GM19372 (cell line): ENCODE results near the gene SASS6.
"Not testable (repeated sequence)": the region's sequence is repeated elsewhere in the genome, so short reads cannot be mapped to it uniquely, and the experiment has no call there.

Experiments used
- ATAC-seq: cut with Tn5 transposase; IDR thresholded peaks from one replicate; pipeline ENCODE4 v1.9.1; 2021; ENCODE audit warnings: mild to moderate bottlenecking, low read depth, moderate library complexity; ENCODE audit not compliant: unreplicated experiment

SASS6 gene

DNA sequence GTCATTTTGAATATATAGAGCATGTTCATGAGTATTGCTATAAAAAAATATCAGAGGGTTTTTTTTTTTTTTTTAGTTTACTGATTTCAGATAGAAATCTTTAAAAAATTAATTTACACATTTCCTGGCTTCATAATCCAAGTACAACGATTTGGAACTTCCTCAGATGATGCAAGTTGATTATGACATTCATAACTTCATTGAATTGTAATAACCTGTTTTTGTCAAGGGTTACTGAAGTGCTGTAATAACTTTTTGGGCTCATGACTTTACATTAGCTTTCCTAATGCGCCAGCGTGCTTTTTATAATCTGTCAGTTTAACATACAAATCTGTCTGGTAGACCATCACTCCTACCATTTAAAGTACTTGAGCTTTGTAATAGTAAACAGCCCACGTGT lies 81.3 kb downstream of the SASS6 start:
- ATAC-seq: no peak

DNA sequence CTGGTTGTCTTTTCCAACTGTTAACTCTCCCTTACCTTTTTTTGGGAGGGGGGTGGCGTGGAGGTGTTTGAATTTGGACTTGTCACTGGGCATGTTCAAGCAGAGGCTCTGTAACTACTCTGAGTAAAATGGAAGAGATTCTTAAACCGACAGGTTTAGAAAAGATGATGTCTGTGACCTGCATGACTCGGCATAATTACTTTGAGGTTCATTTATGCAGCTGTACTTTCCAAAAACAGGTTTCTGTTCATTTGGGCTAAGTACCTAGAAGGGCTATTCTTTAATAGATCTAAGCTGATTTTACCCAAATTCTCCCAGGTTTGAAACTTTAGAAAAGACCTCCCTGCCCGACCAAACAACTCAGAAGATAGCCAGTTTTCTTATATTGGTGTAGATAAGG lies 82.6 kb downstream of the SASS6 start:
- ATAC-seq: no peak

DNA sequence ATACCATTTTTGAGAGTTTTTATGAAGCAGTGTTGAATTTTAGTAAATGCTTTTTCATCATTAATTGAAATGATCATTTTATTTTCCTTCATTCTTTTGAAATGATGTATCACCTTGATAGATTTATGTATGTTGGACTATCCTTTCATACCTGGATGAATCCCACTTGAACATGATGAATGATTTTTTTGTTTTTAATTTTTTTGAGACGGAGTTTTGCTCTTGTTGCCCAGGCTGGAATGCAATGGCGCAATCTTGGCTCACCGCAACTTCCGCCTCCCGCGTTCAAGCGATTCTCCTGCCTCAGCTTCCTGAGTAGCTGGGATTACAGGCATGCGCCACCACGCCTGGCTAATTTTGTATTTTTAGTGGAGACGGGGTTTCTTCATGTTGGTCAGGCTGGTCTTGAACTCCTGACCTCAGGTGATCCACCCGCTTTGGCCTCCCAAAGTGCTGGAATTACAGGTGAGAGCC lies 85.5 kb downstream of the SASS6 start:
- ATAC-seq: not testable (repeated sequence)

DNA sequence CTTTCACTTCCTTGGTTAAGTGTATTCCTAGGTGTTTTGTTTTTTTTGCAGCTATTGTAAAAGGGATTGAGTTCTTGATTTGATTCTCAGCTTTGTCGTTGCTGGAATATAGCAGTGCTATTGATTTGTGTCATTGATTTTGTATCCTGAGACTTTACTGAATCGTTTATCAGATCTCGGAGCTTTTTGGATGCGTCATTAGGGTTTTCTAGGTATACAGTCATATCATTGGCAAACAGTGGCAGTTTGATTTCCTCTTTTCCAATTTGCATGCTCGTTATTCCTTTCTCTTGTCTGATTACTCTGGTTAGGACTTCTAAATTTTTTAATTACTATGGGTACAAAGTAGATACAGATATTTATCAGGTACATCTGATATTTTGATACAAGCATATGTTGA lies 87.5 kb downstream of the SASS6 start:
- no peak for ATAC-seq

DNA sequence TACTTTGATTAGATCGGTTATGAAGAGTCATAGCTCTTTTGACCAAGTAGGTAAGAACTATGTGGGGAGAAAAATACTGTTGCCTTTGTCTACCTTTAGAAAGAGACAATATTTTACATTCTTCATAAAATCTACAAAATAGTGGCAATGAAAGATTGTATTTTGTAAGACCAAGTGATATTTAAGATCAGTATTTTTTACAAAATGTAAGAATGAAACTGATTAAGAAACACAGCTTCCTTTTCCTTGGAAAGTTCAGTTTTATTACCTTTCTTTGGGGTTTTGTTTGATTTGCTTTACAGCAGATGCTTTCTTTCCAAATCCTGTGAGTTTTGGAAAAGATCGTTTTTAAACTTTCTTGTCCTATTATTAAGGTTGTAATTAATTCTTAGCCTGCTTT lies 93.1 kb downstream of the SASS6 start:
- no peak for ATAC-seq

DNA sequence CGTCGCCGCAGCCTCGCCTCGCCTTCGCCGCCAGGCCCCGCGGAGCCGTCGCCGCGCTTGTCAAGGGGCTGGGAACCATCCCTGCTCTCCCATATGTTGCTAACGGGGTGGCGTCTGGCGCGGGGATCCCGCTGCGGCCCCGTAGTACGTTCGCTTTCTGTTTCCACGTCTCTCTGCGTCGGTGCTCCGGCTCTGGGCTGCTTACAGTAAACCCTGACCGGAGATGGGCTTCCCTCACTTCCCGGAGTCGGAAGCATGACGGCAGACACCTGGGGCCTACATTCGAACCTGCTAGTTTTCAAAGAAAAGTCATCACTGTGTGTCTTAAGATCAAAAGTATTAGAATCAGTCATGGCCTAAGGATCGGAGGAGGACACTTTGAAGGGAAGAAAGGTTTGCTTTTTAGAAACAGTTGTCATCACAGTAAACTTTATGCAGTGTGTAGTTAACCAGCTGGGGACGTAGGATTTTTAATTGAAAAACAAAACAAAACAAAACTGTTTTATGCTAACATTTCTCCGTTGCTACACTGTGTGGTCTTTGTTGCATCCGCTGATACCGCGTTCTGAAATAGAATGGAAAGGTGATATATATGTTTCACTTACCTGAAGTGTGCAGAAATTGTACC lies 94.0 kb downstream of the SASS6 start:
- ATAC-seq: peak; percentile 37

DNA sequence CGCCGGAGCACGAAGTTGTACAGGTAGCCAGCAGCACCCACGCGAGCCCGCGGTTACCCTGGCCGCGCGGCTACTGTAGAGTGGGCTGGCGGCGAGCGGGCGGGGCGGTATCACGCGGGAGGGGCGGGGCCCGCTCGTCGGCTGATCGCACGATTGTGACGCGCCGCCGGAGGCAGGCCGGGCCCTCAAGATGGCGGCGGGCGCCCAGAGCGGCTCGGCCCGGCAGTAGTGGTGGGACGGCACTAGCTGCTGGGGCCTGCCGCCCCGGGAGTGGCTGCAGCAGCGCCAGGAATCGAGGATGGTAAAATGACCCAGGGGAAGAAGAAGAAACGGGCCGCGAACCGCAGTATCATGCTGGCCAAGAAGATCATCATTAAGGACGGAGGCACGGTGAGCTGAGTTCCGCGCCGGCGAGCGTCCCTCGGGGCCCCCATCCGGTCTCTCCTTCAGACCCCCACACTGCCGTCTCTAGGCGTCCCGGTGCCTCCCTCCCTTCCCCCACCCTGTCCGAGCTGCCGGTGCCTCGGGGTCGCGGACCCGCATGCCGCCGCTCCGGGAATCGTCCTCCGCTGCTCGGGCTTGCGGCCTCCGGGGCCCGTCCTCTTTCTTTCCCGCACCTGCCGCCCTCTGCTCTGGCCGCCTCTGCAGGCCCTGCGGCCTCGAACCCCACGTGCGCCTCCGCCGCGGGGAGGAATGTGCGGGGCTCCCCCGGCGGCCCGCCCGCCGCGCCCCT lies 94.6 kb downstream of the SASS6 start:
- ATAC-seq: peak; percentile 86

DNA sequence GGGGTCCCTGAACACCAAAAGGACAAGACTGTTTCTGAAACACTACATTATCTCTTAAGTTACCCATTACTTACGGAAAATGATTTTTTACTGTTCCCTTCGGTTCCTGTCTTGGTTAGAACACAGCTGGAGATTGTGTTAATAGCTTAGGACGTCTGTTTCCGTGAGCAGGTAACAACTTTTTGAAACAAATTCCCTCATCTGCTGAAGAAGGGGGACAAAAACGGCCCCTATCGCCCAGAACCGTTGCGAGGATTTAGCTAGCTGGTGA lies 95.1 kb downstream of the SASS6 start:
- ATAC-seq: no peak

DNA sequence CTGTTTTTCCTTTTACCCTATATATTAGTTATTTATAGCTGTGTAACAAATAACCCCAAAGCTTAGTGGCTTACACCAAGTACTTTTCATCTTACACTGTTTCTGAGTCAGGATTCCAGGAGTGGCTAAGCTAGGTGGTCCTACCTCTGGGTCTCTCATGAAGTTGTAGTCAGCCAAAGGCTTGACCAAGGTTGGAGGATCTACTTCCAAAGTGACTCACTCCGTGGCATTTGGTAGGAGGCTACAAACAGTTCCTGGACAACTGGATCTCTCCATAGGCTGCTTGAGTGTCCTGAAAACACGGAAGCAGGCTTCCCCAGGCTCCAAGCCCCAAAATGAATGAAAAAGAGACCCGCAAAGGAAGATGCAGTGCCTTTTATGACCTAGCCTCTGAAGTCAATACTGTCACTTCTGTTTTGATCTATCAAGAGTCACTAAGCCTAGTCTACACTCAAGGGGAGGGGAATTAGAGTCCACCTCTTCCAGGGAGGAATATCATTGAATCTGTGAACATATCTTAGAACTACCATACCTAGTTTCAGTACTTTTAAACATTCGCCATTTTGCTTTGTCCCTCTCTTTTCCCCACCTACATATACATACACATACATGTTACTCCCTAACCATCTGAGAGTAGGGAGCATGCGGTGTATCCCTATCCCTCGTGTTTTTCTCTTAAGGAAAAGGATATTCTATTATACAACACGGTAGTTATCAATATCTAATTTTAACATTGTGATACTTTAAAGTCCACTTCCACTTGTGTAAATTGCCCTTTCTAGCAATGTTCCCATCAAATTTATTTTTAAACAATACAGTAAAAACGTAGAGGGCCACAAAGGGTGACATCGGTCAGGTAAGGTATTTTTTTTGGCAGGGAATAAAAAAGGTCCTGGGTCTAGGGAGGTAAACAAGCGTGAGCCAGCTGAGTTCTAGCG lies 95.7 kb downstream of the SASS6 start:
- no peak for ATAC-seq

- ATAC-seq: no peak
Measured at GRCh38 chr1:100035214-100035613, 97.5 kb downstream of the SASS6 start.

- ATAC-seq: no peak
Measured at GRCh38 chr1:100034470-100034869, 98.3 kb downstream of the SASS6 start.
